Motor neuron (in vitro differentiated cells): ENCODE results near the gene MGLL. TPM values are rescaled to one million over a fixed set of nuclear protein-coding genes. Genes with fewer than 3 reads are reported as not detected.

ENCODE experiments used
- ATAC-seq, 8 experiments: fragments of 200-7000 bp; cut with Tn5 transposase; replicated peaks in 6 of 8; 2 replicates each; pipeline ENCODE4 v1.8.0; 2021; ENCODE audit warnings: mild to moderate bottlenecking in 8 of 8, moderate library complexity in 8 of 8
- H3K27ac ChIP-seq, 2 donors: fragments of 250-450 bp; sonication (Bioruptor Pico); 2 replicates each; pipeline ENCODE4 v1.9.0; 2021; ENCODE audit warnings: antibody characterized with exemption in 2 of 2, mild to moderate bottlenecking in 2 of 2, moderate library complexity in 1 of 2
- H3K4me1 ChIP-seq, 2 donors: fragments of 250-450 bp; sonication (Bioruptor Pico); replicated peaks in 1 of 2; 2 replicates each; pipeline ENCODE4 v1.6.1; 2021; ENCODE audit warnings: antibody characterized with exemption in 2 of 2, mild to moderate bottlenecking in 2 of 2, moderate library complexity in 1 of 2
- H3K4me3 ChIP-seq, 5 donors: fragments of 250-450 bp; sonication (Bioruptor Pico); 2 replicates each; pipeline ENCODE4 v1.9.0; 2021; ENCODE audit warnings: antibody characterized with exemption in 5 of 5, mild to moderate bottlenecking in 5 of 5, moderate library complexity in 4 of 5
- WGBS, 10 experiments: fragments of 450-650 bp; shearing (Covaris generic); methylation state at CpG; one replicate each; pipeline ENCODE4 v1.0.0; 2022; 5-methylcytosine and 5-hydroxymethylcytosine counted together
- in situ Hi-C, 9 experiments: fragments of 400-800 bp; cut with MboI; loops; one replicate each; pipeline ENCODE4 v1.15.0; 2021; ENCODE audit warnings: low sequenced_read_pairs in 9 of 9, low pct_unique_long_range_greater_than_20kb in 2 of 9; ENCODE audit not compliant: unreplicated experiment in 9 of 9
- total RNA-seq, 8 experiments: library from RNA; unstranded; fragments of 300-600 nt; gene quantifications; 2 replicates each; pipeline versions ENCODE4 v1.2.3 to v1.2.4, GENCODE V29; 2022

Gene MGLL
- total RNA-seq, 8 experiments from 2014 or later = 0.43 to 69.2 (median 4.5) TPM

- WGBS, 10 experiments = 80 to 100% (median 92%) methylated on average over 1 to 7 of the region's 7 CpGs; no CpG with 5 or more reads in 4 of the 10 experiments
- H3K4me3 ChIP-seq = no peak overlapping the region
- no peak for ATAC-seq
- no peak overlapping the region for H3K27ac ChIP-seq
- in situ Hi-C loops = no loop called here
- H3K4me1 ChIP-seq = no peaks in the 10 kb centered on the region
Observed at GRCh38 chr3:127749787-127750225, 72.5 kb downstream of the MGLL start.

- no peaks in the 10 kb centered on the region for H3K4me1 ChIP-seq
- H3K27ac ChIP-seq = no peak overlapping the region
- H3K4me3 ChIP-seq = no peak overlapping the region
- in situ Hi-C loops = no loop called here
- WGBS, 10 experiments = 80 to 100% (median 89%) methylated on average over 1 to 3 of the region's 3 CpGs; no CpG with 5 or more reads in 3 of the 10 experiments
- no peak for ATAC-seq
Observed at GRCh38 chr3:127749361-127749760, 73.0 kb downstream of the MGLL start.

GRCh38 chr3:127748754-127749327, 73.5 kb downstream of the MGLL start:
- H3K4me1 ChIP-seq = no peaks in the 10 kb centered on the region
- H3K4me3 ChIP-seq = no peak overlapping the region
- in situ Hi-C loops = no loop called here
- H3K27ac ChIP-seq = no peak overlapping the region
- ATAC-seq = peak in 3 of 8 experiments; percentile 17 to 42 (median 39)
- WGBS, 10 experiments = 40 to 94% (median 79%) methylated on average over 2 to 8 of the region's 9 CpGs; no CpG with 5 or more reads in 2 of the 10 experiments

DNA sequence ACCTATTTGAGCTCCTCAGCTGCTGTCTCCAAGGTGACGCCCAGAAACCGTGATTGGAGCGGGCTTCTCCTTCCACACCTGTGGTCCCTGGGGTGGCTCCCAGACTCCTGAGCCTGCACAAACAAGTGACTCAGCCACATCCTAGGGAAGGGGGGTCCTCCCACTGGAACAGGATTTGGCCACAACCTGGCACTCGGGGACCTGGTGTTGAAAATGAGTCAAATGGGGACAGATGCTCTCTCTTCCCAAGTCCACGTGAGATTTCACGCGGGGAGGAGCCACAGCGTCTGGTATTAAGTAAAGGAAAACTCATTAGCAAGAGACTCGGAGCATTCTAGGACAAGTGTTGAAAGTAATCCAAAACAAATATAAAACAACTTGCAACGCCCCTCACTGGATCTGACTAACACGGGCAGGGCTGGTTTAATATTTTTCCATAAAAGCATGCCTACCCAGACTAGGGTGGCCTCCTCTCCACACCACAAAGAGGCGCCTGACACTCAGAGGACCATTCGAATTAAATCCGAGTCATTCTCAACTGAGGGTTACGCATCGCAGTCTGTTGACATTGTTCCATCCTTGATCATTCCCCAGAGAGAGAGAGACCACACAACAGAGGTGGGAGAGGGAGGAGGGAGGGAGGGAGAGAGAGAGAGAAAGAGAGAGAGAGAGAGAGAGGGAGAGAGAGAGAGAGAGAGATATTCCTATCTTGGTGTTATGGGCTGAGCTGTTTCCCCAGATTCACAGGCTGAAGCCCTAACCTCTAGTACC, 74.4 kb downstream of the MGLL start:
- peak; percentile 40 to 90 (median 60) for ATAC-seq
- Histone ChIP-seq H3K4me3 (no peak overlapping the region), H3K4me1 (no peaks in the 10 kb centered on the region), H3K27ac (no peak overlapping the region)
- 8 to 100% (median 77%) methylated on average over 1 to 8 of the region's 16 CpGs; no CpG with 5 or more reads in 3 of the 10 experiments for WGBS, 10 experiments
- in situ Hi-C loops = no loop called here

- H3K27ac ChIP-seq = no peak overlapping the region
- no peak overlapping the region for H3K4me3 ChIP-seq
- no peaks in the 10 kb centered on the region for H3K4me1 ChIP-seq
- no peak for ATAC-seq
- no CpG with 5 or more reads among the region's 1 CpG for WGBS, 10 experiments
- in situ Hi-C loops = no loop called here
Observed at GRCh38 chr3:127747066-127747465, 75.2 kb downstream of the MGLL start.

GRCh38 chr3:127746400-127747057, 75.8 kb downstream of the MGLL start:
- ATAC-seq = peak in 3 of 8 experiments; percentile 2 to 53 (median 45)
- no peak overlapping the region for H3K4me3 ChIP-seq
- 20 to 75% (median 50%) methylated on average over 1 to 4 of the region's 10 CpGs; no CpG with 5 or more reads in 7 of the 10 experiments for WGBS, 10 experiments
- H3K27ac ChIP-seq = no peak overlapping the region
- in situ Hi-C loops = no loop called here
- no peaks in the 10 kb centered on the region for H3K4me1 ChIP-seq

- no peak for ATAC-seq
- Histone ChIP-seq H3K27ac (no peak overlapping the region), H3K4me3 (no peak overlapping the region), H3K4me1 (no peaks in the 10 kb centered on the region)
- 60 to 100% (median 91%) methylated on average over 1 to 4 of the region's 11 CpGs; no CpG with 5 or more reads in 2 of the 10 experiments for WGBS, 10 experiments
- in situ Hi-C loops = no loop called here
Observed at GRCh38 chr3:127745656-127746399, 76.5 kb downstream of the MGLL start.

GRCh38 chr3:127744875-127745274, 77.4 kb downstream of the MGLL start:
- H3K4me3 ChIP-seq = no peak overlapping the region
- H3K4me1 ChIP-seq = no peaks in the 10 kb centered on the region
- H3K27ac ChIP-seq = no peak overlapping the region
- no peak for ATAC-seq
- 62 to 100% (median 80%) methylated on average over 1 to 5 of the region's 8 CpGs; no CpG with 5 or more reads in 2 of the 10 experiments for WGBS, 10 experiments
- in situ Hi-C loops = no loop called here

DNA sequence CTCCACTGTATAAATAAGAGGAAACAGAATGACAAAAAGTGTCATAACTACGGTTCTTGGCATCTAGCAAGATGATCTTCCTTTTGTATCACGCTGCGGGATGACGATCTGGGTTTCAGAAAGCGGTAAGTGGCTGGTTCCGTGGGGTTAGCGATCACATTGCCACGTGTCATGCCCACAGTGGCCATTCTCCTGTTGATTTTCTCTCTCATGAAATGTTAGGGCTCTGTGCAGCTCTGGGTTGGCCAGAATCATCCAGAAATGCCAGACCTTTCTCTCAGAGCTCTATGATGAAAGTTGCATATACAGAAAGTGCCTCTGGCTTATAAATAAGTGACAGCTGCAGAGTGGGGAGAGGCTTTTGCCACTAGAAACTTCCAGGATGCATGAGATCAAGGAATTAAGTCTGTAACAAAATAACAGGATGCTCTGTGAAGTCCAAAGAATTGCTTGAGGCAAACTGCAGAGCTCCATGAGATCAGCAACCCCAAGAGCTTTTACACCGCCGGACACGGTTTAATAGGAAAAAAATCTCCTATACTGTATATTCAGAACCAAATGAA, 78.0 kb downstream of the MGLL start:
- 32 to 100% (median 80%) methylated on average over 1 to 10 of the region's 11 CpGs; no CpG with 5 or more reads in 1 of the 10 experiments for WGBS, 10 experiments
- Histone ChIP-seq H3K4me3 (no peak overlapping the region), H3K27ac (no peak overlapping the region), H3K4me1 (no peaks in the 10 kb centered on the region)
- in situ Hi-C loops = no loop called here
- no peak for ATAC-seq

DNA sequence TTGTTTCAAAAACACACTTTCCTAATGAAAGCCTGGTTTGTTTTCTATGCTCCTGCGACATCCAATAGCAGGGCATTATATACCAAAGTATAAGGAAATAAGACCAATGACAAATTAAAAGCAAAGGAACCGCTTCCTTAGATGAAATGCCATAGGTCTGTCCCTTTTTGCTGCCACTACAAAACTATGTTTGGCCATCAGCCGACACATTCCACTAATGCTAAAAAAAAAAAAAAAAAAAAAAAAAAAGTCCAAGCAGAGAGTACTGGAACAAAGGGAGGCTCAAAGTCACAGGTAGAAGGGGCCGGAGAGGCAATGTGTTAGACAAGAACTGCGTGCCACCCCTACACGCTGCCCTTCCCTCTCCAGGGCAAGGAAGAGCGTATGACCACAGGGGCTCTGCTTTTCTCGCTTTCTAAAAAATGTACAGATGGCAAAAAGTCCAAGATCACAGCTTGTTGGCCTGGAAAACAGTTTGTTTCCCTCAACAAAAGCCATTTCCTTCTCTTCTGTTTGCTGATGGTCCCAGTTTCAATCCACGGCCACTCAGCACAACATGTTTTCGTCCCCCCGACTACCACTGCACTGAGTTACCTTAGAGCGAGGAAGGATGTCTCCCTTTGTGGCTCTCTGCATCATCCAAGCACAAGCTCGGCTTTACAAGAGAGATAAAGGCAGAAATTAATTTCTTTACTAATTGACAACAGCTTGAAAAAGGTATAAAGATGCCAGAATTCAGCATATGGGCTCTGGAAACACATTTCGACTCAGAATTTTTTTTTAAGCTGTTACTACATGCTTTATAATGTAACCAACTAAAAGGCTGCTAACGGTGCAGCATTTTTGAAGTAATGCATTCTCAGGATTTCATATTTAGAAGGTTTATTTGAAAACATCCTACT, 78.7 kb downstream of the MGLL start:
- Histone ChIP-seq H3K4me3 (no peak overlapping the region), H3K4me1 (no peaks in the 10 kb centered on the region), H3K27ac (no peak overlapping the region)
- WGBS, 10 experiments = 47 to 92% (median 76%) methylated on average over 2 to 13 of the region's 15 CpGs
- no peak for ATAC-seq
- in situ Hi-C loops = no loop called here

- Histone ChIP-seq H3K4me1 (no peaks in the 10 kb centered on the region), H3K27ac (no peak overlapping the region), H3K4me3 (no peak overlapping the region)
- no peak for ATAC-seq
- WGBS, 10 experiments = 70 to 100% (median 83%) methylated on average over 1 to 8 of the region's 9 CpGs; no CpG with 5 or more reads in 3 of the 10 experiments
- in situ Hi-C loops = no loop called here
Observed at GRCh38 chr3:127742580-127742979, 79.7 kb downstream of the MGLL start.

DNA sequence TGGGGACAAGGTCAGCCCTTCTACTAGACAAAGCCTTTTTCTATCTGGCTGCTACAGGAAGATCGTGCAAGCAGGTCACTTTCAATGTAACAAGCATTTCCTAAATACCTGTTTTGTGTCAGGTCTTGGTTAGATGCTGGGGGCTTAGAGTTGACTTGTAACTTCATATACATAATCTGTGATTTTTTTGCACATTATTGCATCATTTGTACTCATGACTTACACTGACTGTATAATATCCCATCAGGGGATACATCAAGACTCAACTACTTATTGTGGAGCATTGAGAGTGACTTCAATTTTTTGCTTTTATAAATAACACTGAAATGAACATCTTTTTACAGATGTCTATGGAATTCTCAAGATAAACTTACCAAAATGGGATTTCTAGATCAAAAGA, 80.6 kb downstream of the MGLL start:
- Histone ChIP-seq H3K4me1 (no peaks in the 10 kb centered on the region), H3K27ac (no peak overlapping the region), H3K4me3 (no peak overlapping the region)
- WGBS, 10 experiments = 89 to 100% (median 100%) methylated on average over 1 of the region's 1 CpG; no CpG with 5 or more reads in 4 of the 10 experiments
- in situ Hi-C loops = no loop called here
- no peak for ATAC-seq
